RWPE1 (cell line): ENCODE measurements around the gene PEX5.

Experiments used
- CTCF ChIA-PET: fragments of 350-600 bp; sonication (Branson Sonifier 250); formaldehyde crosslinking; extraction: SDS; loops from one replicate; lab custom pipeline; 2021; lab: Yijun Ruan, JAX
- POLR2A ChIA-PET: fragments of 400-600 bp; formaldehyde crosslinking; extraction: SDS; loops from one replicate; lab custom pipeline; 2020; ENCODE audit warnings: antibody characterized with exemption; ENCODE audit not compliant: low non-redundant PET; lab: Yijun Ruan, JAX
- DNase-seq: peaks from one replicate; pipeline ENCODE4 v3.0.0; 2012; ENCODE audit warnings: low spot score
- H3K27ac ChIP-seq: fragments of 450-650 bp; 2 replicates; pipeline ENCODE4 v1.5.1; 2017
- TF ChIP-seq, protein P1 (sequence below): fragments of 450-650 bp; conservative IDR thresholded peaks from 2 replicates; pipeline ENCODE4 v1.5.1; 2017; ENCODE audit warnings: low read depth, mild to moderate bottlenecking

The PEX5 gene

GRCh38 chr12:7144414-7145120, 44.9 kb upstream of the PEX5 start:
- POLR2A ChIA-PET: no interaction called here

DNA sequence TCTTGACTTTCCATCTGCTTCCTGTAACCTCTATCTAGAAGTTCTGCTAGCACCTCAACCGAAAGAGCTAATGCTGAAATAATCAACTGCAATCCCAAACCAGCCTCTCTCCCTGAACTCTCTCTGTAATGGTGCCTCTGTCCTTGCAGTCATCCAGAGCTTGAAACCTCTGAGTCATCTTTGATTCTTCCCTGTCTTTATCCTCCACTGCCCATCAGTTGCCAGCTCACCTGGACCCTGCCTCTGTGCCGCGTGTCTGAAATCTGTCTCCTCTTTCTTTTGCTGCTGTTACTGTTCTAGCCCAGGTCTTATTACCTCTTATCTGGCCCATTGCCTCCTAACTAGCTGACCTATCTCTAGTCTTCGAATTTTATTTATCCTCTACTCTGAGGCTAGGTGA, 43.8 kb upstream of the PEX5 start:
- ChIA-PET POLR2A (no interaction called here), CTCF (interaction anchor here (0.6 to 1.5 kb wide), 3 partner anchors 15 to 443 kb away, joined by 3 to 4 read pairs (median 3); no protein-coding TSS in a partner anchor)

More at GRCh38 chr12:7144414-7145120, 44.9 kb upstream of the PEX5 start:
- DNase-seq: peak; percentile 50
- H3K27ac ChIP-seq: no peak overlapping the region
- CTCF ChIA-PET: interaction anchor here (0.6 to 1.5 kb wide), 9 partner anchors 9 to 789 kb away, joined by 3 to 5 read pairs (median 4); no protein-coding TSS in a partner anchor
- TF ChIP-seq, protein P1, sequence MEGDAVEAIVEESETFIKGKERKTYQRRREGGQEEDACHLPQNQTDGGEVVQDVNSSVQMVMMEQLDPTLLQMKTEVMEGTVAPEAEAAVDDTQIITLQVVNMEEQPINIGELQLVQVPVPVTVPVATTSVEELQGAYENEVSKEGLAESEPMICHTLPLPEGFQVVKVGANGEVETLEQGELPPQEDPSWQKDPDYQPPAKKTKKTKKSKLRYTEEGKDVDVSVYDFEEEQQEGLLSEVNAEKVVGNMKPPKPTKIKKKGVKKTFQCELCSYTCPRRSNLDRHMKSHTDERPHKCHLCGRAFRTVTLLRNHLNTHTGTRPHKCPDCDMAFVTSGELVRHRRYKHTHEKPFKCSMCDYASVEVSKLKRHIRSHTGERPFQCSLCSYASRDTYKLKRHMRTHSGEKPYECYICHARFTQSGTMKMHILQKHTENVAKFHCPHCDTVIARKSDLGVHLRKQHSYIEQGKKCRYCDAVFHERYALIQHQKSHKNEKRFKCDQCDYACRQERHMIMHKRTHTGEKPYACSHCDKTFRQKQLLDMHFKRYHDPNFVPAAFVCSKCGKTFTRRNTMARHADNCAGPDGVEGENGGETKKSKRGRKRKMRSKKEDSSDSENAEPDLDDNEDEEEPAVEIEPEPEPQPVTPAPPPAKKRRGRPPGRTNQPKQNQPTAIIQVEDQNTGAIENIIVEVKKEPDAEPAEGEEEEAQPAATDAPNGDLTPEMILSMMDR: peak; percentile 37; the same call in 1 of the 2 replicates

DNA sequence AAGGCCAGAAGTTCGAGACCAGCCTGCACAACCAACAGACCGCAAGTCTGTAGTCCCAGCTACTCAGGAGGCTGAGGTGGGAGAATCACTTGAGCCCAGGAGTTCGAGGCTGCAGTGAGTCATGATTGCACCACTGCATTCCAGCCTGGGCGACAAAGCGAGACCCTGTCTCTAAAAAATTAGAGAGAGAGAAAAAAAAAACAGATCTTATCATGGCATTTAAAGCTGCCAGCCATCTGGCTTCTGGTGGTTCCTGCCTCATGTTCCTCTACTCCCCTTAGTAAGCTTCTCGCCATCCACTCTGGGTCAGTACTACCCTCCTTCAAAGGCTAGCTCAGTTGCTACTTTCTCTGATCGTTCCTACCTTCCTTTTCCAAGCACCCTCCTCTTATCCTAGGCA, 43.3 kb upstream of the PEX5 start:
- DNase-seq: no peak
- TF ChIP-seq, protein P1: no peak
- ChIA-PET CTCF (interaction anchor here (0.6 to 1.1 kb wide), 6 partner anchors 15 to 495 kb away, joined by 3 to 7 read pairs (median 4); no protein-coding TSS in a partner anchor), POLR2A (no interaction called here)
- no peak overlapping the region for H3K27ac ChIP-seq

More for the DNA sequence above, 43.8 kb upstream of the PEX5 start:
- H3K27ac ChIP-seq: no peak overlapping the region
- DNase-seq: no peak
- TF ChIP-seq, protein P1: no peak

DNA sequence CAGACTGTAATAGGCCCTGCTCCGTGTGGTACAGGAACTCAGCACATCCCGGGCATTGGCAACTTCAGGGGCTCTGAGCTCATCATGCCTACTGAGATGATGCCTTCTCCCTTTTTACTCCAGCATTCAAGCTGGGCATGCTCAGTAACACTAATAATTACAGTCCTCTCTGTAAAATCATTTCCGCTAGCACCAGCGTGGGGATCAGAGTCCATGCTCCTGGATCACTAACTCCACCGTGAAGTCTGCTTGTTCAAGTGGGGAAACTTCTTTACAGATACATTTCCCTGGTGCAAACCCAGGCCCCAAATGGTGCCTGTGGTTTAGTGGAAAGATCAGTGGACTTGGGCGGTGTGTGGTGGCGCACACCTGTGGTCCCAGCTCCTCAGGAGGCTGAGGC, 42.6 kb upstream of the PEX5 start:
- no peak for DNase-seq
- POLR2A ChIA-PET: no interaction called here
- H3K27ac ChIP-seq: no peak overlapping the region
- TF ChIP-seq, protein P1: no peak
- CTCF ChIA-PET: interaction anchor here (0.6 kb wide), 3 partner anchors 39 to 494 kb away, joined by 3 to 7 read pairs (median 5); no protein-coding TSS in a partner anchor

DNA sequence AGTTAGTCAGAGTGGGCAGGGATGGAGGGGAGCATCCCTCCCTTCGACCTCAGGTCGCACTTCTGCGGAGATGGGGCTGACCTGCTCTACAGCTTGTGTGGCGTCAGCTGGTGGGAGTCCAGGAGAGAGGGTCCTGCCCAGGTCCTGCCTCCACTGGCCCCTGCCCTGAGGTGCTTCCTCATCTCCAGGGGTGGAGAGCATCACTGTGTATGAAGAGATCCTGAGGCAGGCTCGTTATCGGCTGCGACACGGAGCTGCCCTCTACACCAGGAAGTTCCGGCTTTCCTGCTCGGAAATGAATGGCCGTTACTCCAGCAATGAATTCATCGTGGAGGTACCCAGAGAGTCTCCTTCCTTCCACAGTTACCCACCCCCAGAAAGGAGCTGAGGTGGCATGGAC, 39.1 kb upstream of the PEX5 start:
- CTCF ChIA-PET: interaction anchor here (0.6 kb wide), 1 partner anchor 10 kb away, joined by 3 read pairs; no protein-coding TSS in a partner anchor
- DNase-seq: no peak
- no peak overlapping the region for H3K27ac ChIP-seq
- TF ChIP-seq, protein P1: no peak
- POLR2A ChIA-PET: no interaction called here

- POLR2A ChIA-PET: no interaction called here
- DNase-seq: no peak
- TF ChIP-seq, protein P1: no peak
- CTCF ChIA-PET: no interaction called here
- H3K27ac ChIP-seq: no peak overlapping the region
Observed at GRCh38 chr12:7150841-7151240, 38.6 kb upstream of the PEX5 start.
